Small intestine (tissue), 7 donors: ENCODE measurements around the gene CAMTA1. TPM values are rescaled to one million over a fixed set of nuclear protein-coding genes. Genes with fewer than 3 reads are reported as not detected.
A peak's percentile ranks its signal among the peaks of the same experiment; 100 is the strongest.

Source experiments
- DNase-seq, 2 donors: peaks; one replicate each; pipeline versions ENCODE4 v3.0.0 to v3.0.0-alpha.2; 2013
- FAIRE-seq: peaks from 2 replicates; lab custom pipeline; 2012; peaks lifted over from hg19 to GRCh38; lab: Jason Lieb, UNC
- H3K27ac ChIP-seq, 3 donors: one replicate each; pipeline ENCODE4 v1.5.1; 2013; ENCODE audit warnings: low read length in 2 of 3, mild to moderate bottlenecking in 2 of 3, control low read depth in 1 of 3, inconsistent platforms in 1 of 3, low read depth in 1 of 3, moderate library complexity in 1 of 3
- H3K27me3 ChIP-seq, 3 donors: one replicate each; pipeline ENCODE4 v1.6.1; 2013; ENCODE audit warnings: low read length in 3 of 3, inconsistent platforms in 1 of 3; ENCODE audit not compliant: control insufficient read depth in 3 of 3, insufficient read depth in 3 of 3
- H3K36me3 ChIP-seq, 3 donors: one replicate each; pipeline ENCODE4 v1.6.1; 2013; ENCODE audit warnings: low read length in 3 of 3, inconsistent platforms in 1 of 3, low read depth in 1 of 3, mild to moderate bottlenecking in 1 of 3, moderate library complexity in 1 of 3; ENCODE audit not compliant: control insufficient read depth in 3 of 3, insufficient read depth in 2 of 3
- H3K4me1 ChIP-seq, 3 donors: one replicate each; pipeline ENCODE4 v1.6.1; 2013; ENCODE audit warnings: low read length in 2 of 3, inconsistent platforms in 1 of 3, low read depth in 1 of 3, mild to moderate bottlenecking in 1 of 3, moderate library complexity in 1 of 3; ENCODE audit not compliant: control insufficient read depth in 3 of 3, insufficient read depth in 2 of 3
- H3K4me3 ChIP-seq, 3 donors: one replicate each; pipeline ENCODE4 v1.5.1; 2013; ENCODE audit warnings: low read length in 3 of 3, control low read depth in 1 of 3, inconsistent platforms in 1 of 3, low read depth in 1 of 3, mild to moderate bottlenecking in 1 of 3, moderate library complexity in 1 of 3
- H3K9me3 ChIP-seq, 2 donors: one replicate each; pipeline ENCODE4 v1.6.1; 2013; ENCODE audit warnings: low read depth in 1 of 2, low read length in 1 of 2; ENCODE audit not compliant: control insufficient read depth in 2 of 2, insufficient read depth in 1 of 2
- WGBS, 3 donors: extraction: QIAGEN DNeasy Blood & Tissue Kit; methylation state at CpG; one replicate each; pipeline ENCODE4 v1.1.7; 2013; 5-methylcytosine and 5-hydroxymethylcytosine counted together
- polyA plus RNA-seq, 4 donors: library from polyadenylated mRNA; stranded (reverse) in 3 of 4; unstranded in 1 of 4; fragments of 200-250 nt in 3 of 4; fragments of 120-200 nt in 1 of 4; gene quantifications; one replicate each; pipeline versions ENCODE4 v1.2.1 to v1.2.3, GENCODE V29; 2013
- donor health status: healthy with polysubstance abuse.
- donor health status: control.
- donor health status: control.
- donor health status: Bipolar disorder and iron deficiency.
- donor health status: healthy.

CAMTA1 gene
- polyA plus RNA-seq, 4 donors, result 57.6 to 177 (median 147) TPM

- H3K36me3 ChIP-seq, result no peaks in the 10 kb centered on the region
- 68 to 79% (median 73%) methylated on average over 10 of the region's 10 CpGs for WGBS, 3 donors
- H3K4me1 ChIP-seq, result no peaks in the 10 kb centered on the region
- H3K27me3 ChIP-seq, result no peaks in the 10 kb centered on the region
- peaks cover 0 to 9% of the 10 kb centered on the region in 2 donors for H3K9me3 ChIP-seq
- no peak overlapping the region for H3K27ac ChIP-seq
- no peak for FAIRE-seq
- H3K4me3 ChIP-seq, result no peak overlapping the region
- DNase-seq, result no peak
Measured at GRCh38 chr1:7292036-7292681, 506.9 kb downstream of the CAMTA1 start.

- Histone ChIP-seq H3K4me3 (no peak overlapping the region), H3K36me3 (no peaks in the 10 kb centered on the region), H3K4me1 (no peaks in the 10 kb centered on the region), H3K27me3 (no peaks in the 10 kb centered on the region), H3K9me3 (peaks cover 0 to 15% of the 10 kb centered on the region in 2 donors), H3K27ac (no peak overlapping the region)
- FAIRE-seq (no peak), DNase-seq (no peak)
- 78 to 81% (median 78%) methylated on average over 17 of the region's 17 CpGs for WGBS, 3 donors
Measured at GRCh38 chr1:7292714-7293419, 507.6 kb downstream of the CAMTA1 start.

- FAIRE-seq (no peak), DNase-seq (no peak)
- Histone ChIP-seq H3K36me3 (no peaks in the 10 kb centered on the region), H3K27ac (no peak overlapping the region), H3K4me1 (no peaks in the 10 kb centered on the region), H3K9me3 (peaks cover 0 to 15% of the 10 kb centered on the region in 2 donors), H3K4me3 (no peak overlapping the region), H3K27me3 (no peaks in the 10 kb centered on the region)
- WGBS, 3 donors, result 70 to 75% (median 72%) methylated on average over 16 of the region's 16 CpGs
Measured at GRCh38 chr1:7293702-7294629, 508.7 kb downstream of the CAMTA1 start.

GRCh38 chr1:7294636-7295035 is 509.4 kb downstream of the CAMTA1 start:
- Histone ChIP-seq H3K27me3 (peaks cover 0 to 5% (median 0%) of the 10 kb centered on the region in 3 donors), H3K4me1 (no peaks in the 10 kb centered on the region), H3K9me3 (peaks cover 0 to 15% of the 10 kb centered on the region in 2 donors), H3K4me3 (no peak overlapping the region), H3K36me3 (no peaks in the 10 kb centered on the region), H3K27ac (no peak overlapping the region)
- DNase-seq (no peak), FAIRE-seq (no peak)
- 73 to 82% (median 77%) methylated on average over 7 of the region's 7 CpGs for WGBS, 3 donors

- Histone ChIP-seq H3K9me3 (peaks cover 0 to 15% of the 10 kb centered on the region in 2 donors), H3K4me1 (no peaks in the 10 kb centered on the region), H3K36me3 (no peaks in the 10 kb centered on the region), H3K27me3 (peaks cover 0 to 5% (median 0%) of the 10 kb centered on the region in 3 donors), H3K27ac (no peak overlapping the region), H3K4me3 (no peak overlapping the region)
- FAIRE-seq (no peak), DNase-seq (no peak)
- WGBS, 3 donors, result 81 to 86% (median 83%) methylated on average over 6 of the region's 6 CpGs
Measured at GRCh38 chr1:7295946-7296345, 510.7 kb downstream of the CAMTA1 start.

- DNase-seq (no peak), FAIRE-seq (no peak)
- Histone ChIP-seq H3K4me3 (no peak overlapping the region), H3K9me3 (peaks cover 0 to 15% of the 10 kb centered on the region in 2 donors), H3K36me3 (no peaks in the 10 kb centered on the region), H3K4me1 (peaks cover 0 to 4% (median 0%) of the 10 kb centered on the region in 3 donors), H3K27ac (no peak overlapping the region), H3K27me3 (peaks cover 0 to 5% (median 0%) of the 10 kb centered on the region in 3 donors)
Measured at GRCh38 chr1:7296968-7297367, 511.7 kb downstream of the CAMTA1 start.

GRCh38 chr1:7298145-7298544 is 512.9 kb downstream of the CAMTA1 start:
- no peak overlapping the region for H3K4me3 ChIP-seq
- FAIRE-seq (no peak), DNase-seq (no peak)
- H3K9me3 ChIP-seq, result peaks cover 0 to 15% of the 10 kb centered on the region in 2 donors
- peaks cover 0 to 5% (median 0%) of the 10 kb centered on the region in 3 donors for H3K27me3 ChIP-seq
- H3K4me1 ChIP-seq, result peaks cover 0 to 4% (median 0%) of the 10 kb centered on the region in 3 donors
- WGBS, 3 donors, result 65 to 66% (median 65%) methylated on average over 4 of the region's 4 CpGs
- no peaks in the 10 kb centered on the region for H3K36me3 ChIP-seq
- no peak overlapping the region for H3K27ac ChIP-seq

- Histone ChIP-seq H3K36me3 (no peaks in the 10 kb centered on the region), H3K27ac (peak overlapping the region in 2 of 3 donors; percentile 6 to 80), H3K4me3 (no peak overlapping the region), H3K9me3 (peaks cover 0 to 15% of the 10 kb centered on the region in 2 donors), H3K4me1 (peaks cover 0 to 4% (median 0%) of the 10 kb centered on the region in 3 donors), H3K27me3 (peaks cover 0 to 5% (median 0%) of the 10 kb centered on the region in 3 donors)
- DNase-seq, result no peak
- WGBS, 3 donors, result 36 to 63% (median 58%) methylated on average over 4 of the region's 4 CpGs
- no peak for FAIRE-seq
Measured at GRCh38 chr1:7298749-7299151, 513.5 kb downstream of the CAMTA1 start.
